Lower leg skin (tissue), 3 donors: ENCODE results near the gene FURIN.

Experiments
- CTCF ChIP-seq, 3 donors: fragments of 450-650 bp; IDR thresholded peaks; one replicate each; pipeline ENCODE4 v1.5.1; 2016; ENCODE audit warnings: antibody characterized with exemption in 3 of 3, mild to moderate bottlenecking in 3 of 3, moderate library complexity in 2 of 3
- POLR2A ChIP-seq, 2 donors: fragments of 450-650 bp; IDR thresholded peaks; one replicate each; pipeline ENCODE4 v1.6.1; 2016 to 2017; ENCODE audit warnings: antibody characterized with exemption in 2 of 2, mild to moderate bottlenecking in 1 of 2, moderate library complexity in 1 of 2

GRCh38 chr15:90866161-90866715 lies 2.1 kb upstream of the FURIN start:
- TF ChIP-seq POLR2A (IDR thresholded peaks at IDR 0.05) (no peak), CTCF (IDR thresholded peaks at IDR 0.05) (no peak)
